Measurements from ENCODE around the gene JADE2. TPM values are rescaled to one million over a fixed set of nuclear protein-coding genes. Genes with fewer than 3 reads are reported as not detected.
"Not testable (repeated sequence)": the region's sequence is repeated elsewhere in the genome, so short reads cannot be mapped to it uniquely, and the experiment has no call there.

The JADE2 gene
- total RNA-seq, 2 experiments from 2014 or later = 32.3 to 67.0 TPM

GRCh38 chr5:134555890-134556311, 30.4 kb downstream of the JADE2 start:
- Histone ChIP-seq H3K4me2 (ENCODE audit: low read length) (peak overlapping the region; percentile 55; the same call in 1 of the 2 replicates), H3K79me2 (ENCODE audit: insufficient read depth, low read depth, low read length) (peaks cover 8% of the 10 kb centered on the region; the same call in 1 of the 2 replicates), H3K9me3 (ENCODE audit: low read length) (no peaks in the 10 kb centered on the region), H3K36me3 (ENCODE audit: insufficient read depth, low read length) (peaks cover 82% of the 10 kb centered on the region), H4K20me1 (ENCODE audit: insufficient read depth, low read length) (no peaks in the 10 kb centered on the region), H3K4me3 (ENCODE audit: low read depth, low read length, poor library complexity, severe bottlenecking) (no peak overlapping the region), H2AFZ (ENCODE audit: low read length) (no peak overlapping the region), H3K4me1 (ENCODE audit: insufficient read depth, low read length, poor library complexity, severe bottlenecking) (peaks cover 43% of the 10 kb centered on the region), H3K27ac (ENCODE audit: low read depth, low read length, poor library complexity, severe bottlenecking) (peak overlapping the region; percentile 64), H3K9me2 (ENCODE audit: insufficient read depth, low read length) (no peaks in the 10 kb centered on the region)
- TF ChIP-seq CTCF (conservative IDR thresholded peaks at IDR 0.05; ENCODE audit: low read length) (peak; percentile 35; the same call in 1 of the 2 replicates), EZH2phosphoT487 (IDR thresholded peaks at IDR 0.05; ENCODE audit: borderline replicate concordance, low read depth, low read length) (no peak)
- POLR2A ChIA-PET = interaction anchor here (0.9 to 2.5 kb wide), 3 partner anchors 9 to 287 kb away, joined by 3 to 20 read pairs (median 6); no protein-coding TSS in a partner anchor
- no TSS peak for BruUV-seq (replicated peaks)
- DNase-seq (ENCODE audit: low spot score) = peak; percentile 38
- CTCF ChIA-PET (ENCODE audit: unreplicated experiment) = interaction anchor here (1.2 kb wide), 1 partner anchor 30 kb away, joined by 4 read pairs; no protein-coding TSS in a partner anchor
- intact Hi-C loops (cut with micrococcal nuclease; ENCODE audit: unreplicated experiment) = no loop called here

- H3K4me2 ChIP-seq (ENCODE audit: low read length) = not testable (repeated sequence)
Observed at GRCh38 chr5:134556588-134556987, 31.1 kb downstream of the JADE2 start.

GRCh38 chr5:134556994-134557393, 31.5 kb downstream of the JADE2 start:
- intact Hi-C loops (cut with micrococcal nuclease; ENCODE audit: unreplicated experiment) = no loop called here
- Histone ChIP-seq H3K4me3 (ENCODE audit: low read depth, low read length, poor library complexity, severe bottlenecking) (no peak overlapping the region), H3K4me2 (ENCODE audit: low read length) (no peak overlapping the region), H3K36me3 (ENCODE audit: insufficient read depth, low read length) (peaks cover 88% of the 10 kb centered on the region), H3K27ac (ENCODE audit: low read depth, low read length, poor library complexity, severe bottlenecking) (no peak overlapping the region), H3K9me3 (ENCODE audit: low read length) (no peaks in the 10 kb centered on the region), H3K9me2 (ENCODE audit: insufficient read depth, low read length) (no peaks in the 10 kb centered on the region), H2AFZ (ENCODE audit: low read length) (no peak overlapping the region), H3K4me1 (ENCODE audit: insufficient read depth, low read length, poor library complexity, severe bottlenecking) (peaks cover 35% of the 10 kb centered on the region), H3K79me2 (ENCODE audit: insufficient read depth, low read depth, low read length) (0 out of 2 replicates have a peak, but pooled peaks cover 4% of the 10 kb centered on the region), H4K20me1 (ENCODE audit: insufficient read depth, low read length) (no peaks in the 10 kb centered on the region)
- CTCF ChIA-PET (ENCODE audit: unreplicated experiment) = no interaction called here
- TF ChIP-seq CTCF (conservative IDR thresholded peaks at IDR 0.05; ENCODE audit: low read length) (no peak), EZH2phosphoT487 (IDR thresholded peaks at IDR 0.05; ENCODE audit: borderline replicate concordance, low read depth, low read length) (no peak)
- DNase-seq (ENCODE audit: low spot score) = no peak
- POLR2A ChIA-PET = interaction anchor here (1.0 kb wide), 1 partner anchor 12 kb away, joined by 3 read pairs; no protein-coding TSS in a partner anchor
- no TSS peak for BruUV-seq (replicated peaks)

More at GRCh38 chr5:134556588-134556987, 31.1 kb downstream of the JADE2 start:
- H2AFZ ChIP-seq (ENCODE audit: low read length); DNase-seq (ENCODE audit: low spot score); H3K4me3 ChIP-seq (ENCODE audit: low read depth, low read length, poor library complexity, severe bottlenecking); H3K27ac ChIP-seq (ENCODE audit: low read depth, low read length, poor library complexity, severe bottlenecking); H3K9me2 ChIP-seq (ENCODE audit: insufficient read depth, low read length); H4K20me1 ChIP-seq (ENCODE audit: insufficient read depth, low read length); intact Hi-C loops (cut with micrococcal nuclease; ENCODE audit: unreplicated experiment); H3K79me2 ChIP-seq (ENCODE audit: insufficient read depth, low read depth, low read length); H3K9me3 ChIP-seq (ENCODE audit: low read length); BruUV-seq (replicated peaks): not testable (repeated sequence)
- peaks cover 38% of the 10 kb centered on the region for H3K4me1 ChIP-seq (ENCODE audit: insufficient read depth, low read length, poor library complexity, severe bottlenecking)
- ChIA-PET CTCF (ENCODE audit: unreplicated experiment) (interaction anchor here (1.2 kb wide), 1 partner anchor 30 kb away, joined by 4 read pairs; no protein-coding TSS in a partner anchor), POLR2A (interaction anchor here (1.0 kb wide), 1 partner anchor 12 kb away, joined by 3 read pairs; no protein-coding TSS in a partner anchor)
- H3K36me3 ChIP-seq (ENCODE audit: insufficient read depth, low read length) = peaks cover 88% of the 10 kb centered on the region

All from OCI-LY7 (cell line).